ENCODE data around the gene VPS33B.

DNA sequence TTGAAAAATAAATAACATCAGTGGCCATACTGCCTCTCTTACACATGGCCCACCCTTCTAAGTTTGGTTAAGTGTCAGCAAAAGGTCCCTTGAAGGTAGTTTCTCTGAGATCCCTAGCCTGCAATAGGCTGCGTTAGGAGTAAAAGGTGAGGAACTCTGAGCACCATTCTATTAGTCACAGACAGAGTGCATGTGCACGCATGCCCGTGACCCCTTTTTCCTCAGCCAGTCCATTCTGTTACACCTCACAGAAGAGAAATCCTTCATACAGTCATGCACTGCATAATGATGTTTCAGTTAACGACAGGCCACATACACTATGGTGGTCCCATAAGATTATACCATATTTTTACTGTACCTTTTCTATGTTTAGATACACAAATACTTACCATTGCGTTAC lies 55.2 kb downstream of the VPS33B start:
- TF ChIP-seq CTCF (IDR thresholded peaks at IDR 0.05), result no peak
- no peak for TF ChIP-seq POLR2AphosphoS2 (conservative IDR thresholded peaks at IDR 0.05; ENCODE audit: low read length)
- no peak for TF ChIP-seq REST (IDR thresholded peaks at IDR 0.05)
